Measurements from ENCODE around the gene RAVER1. TPM values are rescaled to one million over a fixed set of nuclear protein-coding genes. Genes with fewer than 3 reads are reported as not detected.

The RAVER1 gene
- total and polyA plus RNA-seq, 9 of the 15 experiments (the other 6 are each of a cell fraction or from before 2014, with no cell fraction given) = 0.06 to 113 (median 7.0) TPM

GRCh38 chr19:10305139-10305806 is 28.1 kb downstream of the RAVER1 start (continued):
- TF ChIP-seq, protein P1, sequence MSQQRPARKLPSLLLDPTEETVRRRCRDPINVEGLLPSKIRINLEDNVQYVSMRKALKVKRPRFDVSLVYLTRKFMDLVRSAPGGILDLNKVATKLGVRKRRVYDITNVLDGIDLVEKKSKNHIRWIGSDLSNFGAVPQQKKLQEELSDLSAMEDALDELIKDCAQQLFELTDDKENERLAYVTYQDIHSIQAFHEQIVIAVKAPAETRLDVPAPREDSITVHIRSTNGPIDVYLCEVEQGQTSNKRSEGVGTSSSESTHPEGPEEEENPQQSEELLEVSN (IDR thresholded peaks at IDR 0.05; ENCODE audit: borderline replicate concordance in 1 of 2, extremely low read depth in 1 of 2, insufficient read depth in 1 of 2, insufficient read length in 1 of 2, low read depth in 1 of 2, low read length in 1 of 2, poor library complexity in 1 of 2, severe bottlenecking in 1 of 2) = no peak
- TF ChIP-seq PHB2 (IDR thresholded peaks at IDR 0.05; ENCODE audit: low read depth) (no peak), BCOR (IDR thresholded peaks at IDR 0.05) (peak; percentile 86; the same call in 1 of the 2 replicates), ZBTB7A (IDR thresholded peaks at IDR 0.05; ENCODE audit: borderline replicate concordance, control insufficient read depth, low read depth, low read length) (peak; percentile 72; the same call in 1 of the 2 replicates), EGR1 (conservative IDR thresholded peaks at IDR 0.05) (peak; percentile 79), FOXK1 (CRISPR knock-in tag; IDR thresholded peaks at IDR 0.05; ENCODE audit: borderline replicate concordance) (no peak), L3MBTL2 (IDR thresholded peaks at IDR 0.05) (no peak), TEAD4 (IDR thresholded peaks at IDR 0.05; ENCODE audit: low read length) (peak; percentile 14; the same call in 1 of the 2 replicates), TEAD4 (CRISPR knock-in tag; IDR thresholded peaks at IDR 0.05; ENCODE audit: borderline replicate concordance) (no peak), RBM25 (IDR thresholded peaks at IDR 0.05; ENCODE audit: low read depth, low read length, severe bottlenecking) (peak; percentile 98), NR4A1 (CRISPR knock-in tag; IDR thresholded peaks at IDR 0.05) (no peak), NR4A1 (tag; IDR thresholded peaks at IDR 0.05) (peak; percentile 73; the same call in 1 of the 2 replicates), DPF2 (IDR thresholded peaks at IDR 0.05) (0 out of 2 replicates have a peak, but pooled peaks have one; percentile 44), SREBF2 (CRISPR knock-in tag; IDR thresholded peaks at IDR 0.05) (no peak), ZNF740 (CRISPR knock-in tag; IDR thresholded peaks at IDR 0.05) (peak; percentile 86), ZNF740 (tag; IDR thresholded peaks at IDR 0.05) (peak in 1 of 2 experiments; percentile 31; a peak in 1 of 4 replicates), MEF2D (tag; conservative IDR thresholded peaks at IDR 0.05; ENCODE audit: low read depth) (peak; percentile 63; the same call in 1 of the 2 replicates), MBD2 (IDR thresholded peaks at IDR 0.05; ENCODE audit: borderline replicate concordance, low read depth) (0 out of 2 replicates have a peak, but pooled peaks have one; percentile 20), HINFP (tag; conservative IDR thresholded peaks at IDR 0.05; ENCODE audit: low read depth) (no peak), ZNF175 (CRISPR knock-in tag; IDR thresholded peaks at IDR 0.05; ENCODE audit: low read depth) (no peak), SMARCA5 (IDR thresholded peaks at IDR 0.05) (peak; percentile 99), MECOM (CRISPR knock-in tag; IDR thresholded peaks at IDR 0.05) (no peak), POLR2G (IDR thresholded peaks at IDR 0.05; ENCODE audit: low read depth, low read length) (no peak), PTRF (tag; IDR thresholded peaks at IDR 0.05) (no peak), ZNF764 (CRISPR knock-in tag; IDR thresholded peaks at IDR 0.05; ENCODE audit: low read depth) (0 out of 2 replicates have a peak, but pooled peaks have one; percentile 34), POLR3A (IDR thresholded peaks at IDR 0.05; ENCODE audit: borderline replicate concordance, extremely low read depth, insufficient read depth, insufficient read length) (no peak), HNRNPL (IDR thresholded peaks at IDR 0.05; ENCODE audit: low read depth, low read length) (no peak)

Data from K562 (cell line).